OCI-LY7 (cell line): ENCODE data around the gene TMED5. TPM values are rescaled to one million over a fixed set of nuclear protein-coding genes. Genes with fewer than 3 reads are reported as not detected.

Experiments used
- BruUV-seq: library from RNA; stranded (reverse); fragments of 400-500 nt; replicated peaks from 2 replicates; lab custom pipeline; 2021; lab: Mats Ljungman, UMichigan
- CTCF ChIA-PET: fragments of 300-600 bp; sonication (Branson Sonifier 250); formaldehyde crosslinking; loops from one replicate; lab custom pipeline; 2022; ENCODE audit warnings: antibody characterized with exemption; ENCODE audit not compliant: unreplicated experiment; lab: Charles Lee
- POLR2A ChIA-PET: fragments of 300-600 bp; sonication (Branson Sonifier 250); formaldehyde crosslinking; loops from one replicate; lab custom pipeline; 2022; ENCODE audit warnings: antibody characterized with exemption; lab: Charles Lee
- DNase-seq: peaks from one replicate; pipeline ENCODE4 v3.0.0-alpha.2; 2015; ENCODE audit warnings: low spot score
- H2AFZ ChIP-seq: fragments of 200-600 bp; sonication (generic), shearing (Covaris generic); 2 replicates; pipeline ENCODE4 v1.6.1; 2014; ENCODE audit warnings: mild to moderate bottlenecking, antibody characterized with exemption, low read length, moderate library complexity
- H3K27ac ChIP-seq: fragments of 200-600 bp; sonication (generic); 2 replicates; pipeline ENCODE4 v1.5.1; 2014; ENCODE audit warnings: mixed run types, low read depth, mild to moderate bottlenecking, moderate library complexity, low read length, inconsistent platforms; ENCODE audit not compliant: poor library complexity, severe bottlenecking
- H3K36me3 ChIP-seq: fragments of 200-600 bp; sonication (generic); 2 replicates; pipeline ENCODE4 v1.6.1; 2014; ENCODE audit warnings: mild to moderate bottlenecking, antibody characterized with exemption, low read length, moderate library complexity, mixed read lengths; ENCODE audit not compliant: insufficient read depth
- H3K4me1 ChIP-seq: fragments of 200-600 bp; sonication (generic); 2 replicates; pipeline ENCODE4 v1.5.1; 2014; ENCODE audit warnings: mild to moderate bottlenecking, low read length; ENCODE audit not compliant: insufficient read depth, poor library complexity, severe bottlenecking
- H3K4me2 ChIP-seq: fragments of 200-600 bp; sonication (generic); 2 replicates; pipeline ENCODE4 v1.6.1; 2014; ENCODE audit warnings: mild to moderate bottlenecking, low read length
- H3K4me3 ChIP-seq: fragments of 200-600 bp; sonication (generic); 2 replicates; pipeline ENCODE4 v1.5.1; 2014; ENCODE audit warnings: mild to moderate bottlenecking, low read depth, low read length; ENCODE audit not compliant: poor library complexity, severe bottlenecking
- H3K79me2 ChIP-seq: fragments of 200-600 bp; sonication (generic); 2 replicates; pipeline ENCODE4 v1.6.1; 2016; ENCODE audit warnings: low read depth, mild to moderate bottlenecking, low read length, moderate library complexity, mixed read lengths; ENCODE audit not compliant: insufficient read depth
- H3K9me2 ChIP-seq: fragments of 200-600 bp; sonication (generic); 2 replicates; pipeline ENCODE4 v1.6.1; 2016; ENCODE audit warnings: mild to moderate bottlenecking, low read length, mixed read lengths; ENCODE audit not compliant: insufficient read depth
- H3K9me3 ChIP-seq: fragments of 200-600 bp; sonication (generic); 2 replicates; pipeline ENCODE4 v1.6.1; 2014; ENCODE audit warnings: mild to moderate bottlenecking, mixed run types, low read length, mixed read lengths
- H4K20me1 ChIP-seq: fragments of 200-600 bp; sonication (generic); 2 replicates; pipeline ENCODE4 v1.6.1; 2014; ENCODE audit warnings: mild to moderate bottlenecking, antibody characterized with exemption, low read length, moderate library complexity, mixed read lengths; ENCODE audit not compliant: insufficient read depth
- EZH2phosphoT487 ChIP-seq: fragments of 200-600 bp; sonication (generic); IDR thresholded peaks from 2 replicates; pipeline ENCODE4 v1.6.1; 2018; ENCODE audit warnings: low read depth, borderline replicate concordance, mild to moderate bottlenecking, mixed run types, antibody characterized with exemption, low read length, moderate library complexity, mixed read lengths
- intact Hi-C: fragments of 100-400 bp; cut with micrococcal nuclease; formaldehyde crosslinking; loops from one replicate; pipeline ENCODE4 v1.10.0; 2022; ENCODE audit not compliant: unreplicated experiment
- total RNA-seq, 2 experiments: library from RNA; depleted of rRNA in 1 of 2; stranded (reverse); fragments of >200 nt in 1 of 2; shearing (Covaris generic) in 1 of 2; gene quantifications; 2 replicates each; pipeline ENCODE4 v1.2.3, GENCODE V29; 2014 to 2022
- TF ChIP-seq, protein P1 (sequence below): fragments of 200-600 bp; sonication (generic); conservative IDR thresholded peaks from 2 replicates; pipeline ENCODE4 v1.5.1; 2014; ENCODE audit warnings: mild to moderate bottlenecking, antibody characterized with exemption, low read length, moderate library complexity, mixed read lengths

The TMED5 gene
- total RNA-seq, 2 experiments from 2014 or later = 40.3 to 49.1 TPM

DNA sequence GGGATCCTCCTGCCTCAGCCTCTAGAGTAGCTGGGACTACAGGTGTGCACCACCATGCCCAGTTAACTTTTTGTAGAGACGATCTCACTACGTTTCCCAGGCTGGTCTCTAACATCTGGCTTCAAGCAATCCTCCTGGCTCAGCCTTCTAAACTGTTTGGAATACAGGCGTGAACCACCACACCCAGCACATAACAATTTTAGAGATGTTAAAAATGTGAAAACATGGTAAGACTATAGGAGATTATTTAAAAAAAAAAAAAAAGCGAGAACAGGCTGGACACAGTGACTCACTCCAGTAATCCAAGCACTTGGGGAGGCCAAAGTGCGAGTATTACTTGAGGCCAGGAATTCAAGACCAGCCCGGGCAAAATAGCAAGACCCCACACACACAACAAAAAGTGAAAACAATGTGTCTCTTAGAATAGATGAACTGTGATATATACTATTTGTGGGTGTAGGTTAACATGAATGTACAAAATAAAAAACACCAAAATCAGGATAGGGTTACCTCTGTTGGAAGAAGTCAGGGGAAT is 19.9 kb upstream of the TMED5 start:
- DNase-seq = no peak
- Histone ChIP-seq H3K4me3 (no peak overlapping the region), H3K4me2 (no peak overlapping the region), H3K9me3 (no peaks in the 10 kb centered on the region), H2AFZ (no peak overlapping the region), H4K20me1 (no peaks in the 10 kb centered on the region), H3K27ac (no peak overlapping the region), H3K36me3 (peaks cover 96% of the 10 kb centered on the region), H3K79me2 (no peaks in the 10 kb centered on the region), H3K9me2 (no peaks in the 10 kb centered on the region), H3K4me1 (no peaks in the 10 kb centered on the region)
- no TSS peak for BruUV-seq
- no peak for TF ChIP-seq EZH2phosphoT487
- TF ChIP-seq, protein P1, sequence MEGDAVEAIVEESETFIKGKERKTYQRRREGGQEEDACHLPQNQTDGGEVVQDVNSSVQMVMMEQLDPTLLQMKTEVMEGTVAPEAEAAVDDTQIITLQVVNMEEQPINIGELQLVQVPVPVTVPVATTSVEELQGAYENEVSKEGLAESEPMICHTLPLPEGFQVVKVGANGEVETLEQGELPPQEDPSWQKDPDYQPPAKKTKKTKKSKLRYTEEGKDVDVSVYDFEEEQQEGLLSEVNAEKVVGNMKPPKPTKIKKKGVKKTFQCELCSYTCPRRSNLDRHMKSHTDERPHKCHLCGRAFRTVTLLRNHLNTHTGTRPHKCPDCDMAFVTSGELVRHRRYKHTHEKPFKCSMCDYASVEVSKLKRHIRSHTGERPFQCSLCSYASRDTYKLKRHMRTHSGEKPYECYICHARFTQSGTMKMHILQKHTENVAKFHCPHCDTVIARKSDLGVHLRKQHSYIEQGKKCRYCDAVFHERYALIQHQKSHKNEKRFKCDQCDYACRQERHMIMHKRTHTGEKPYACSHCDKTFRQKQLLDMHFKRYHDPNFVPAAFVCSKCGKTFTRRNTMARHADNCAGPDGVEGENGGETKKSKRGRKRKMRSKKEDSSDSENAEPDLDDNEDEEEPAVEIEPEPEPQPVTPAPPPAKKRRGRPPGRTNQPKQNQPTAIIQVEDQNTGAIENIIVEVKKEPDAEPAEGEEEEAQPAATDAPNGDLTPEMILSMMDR = no peak
- intact Hi-C loops = loop anchor here (5.0 kb wide), 1 partner anchor 42 kb away; no protein-coding TSS in a partner anchor
- POLR2A ChIA-PET = interaction anchor here (0.7 kb wide), 1 partner anchor 446 kb away, joined by 3 read pairs; no protein-coding TSS in a partner anchor
- CTCF ChIA-PET = no interaction called here

DNA sequence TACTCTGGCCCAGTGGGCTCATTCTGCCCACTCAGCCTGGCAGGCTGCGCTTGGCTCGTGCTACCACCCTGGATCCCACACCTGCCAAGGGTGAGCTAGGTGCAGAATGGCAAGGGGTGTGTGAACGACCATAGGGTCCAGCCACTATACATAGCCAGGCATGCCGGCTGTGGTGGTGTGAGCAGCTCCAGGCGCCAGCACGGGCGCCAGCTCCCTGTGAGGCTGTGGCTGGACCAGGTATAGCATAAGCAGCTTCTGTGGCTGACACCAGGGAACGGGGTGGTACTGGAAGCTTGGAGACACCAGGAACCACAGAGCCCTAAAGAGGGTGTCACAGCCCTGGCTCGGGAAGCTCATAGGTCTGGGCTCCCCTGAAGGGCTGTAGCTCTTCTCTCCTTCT is 18.9 kb upstream of the TMED5 start:
- Histone ChIP-seq H3K79me2 (no peaks in the 10 kb centered on the region), H2AFZ (no peak overlapping the region), H3K27ac (no peak overlapping the region), H3K4me2 (no peak overlapping the region), H3K4me1 (no peaks in the 10 kb centered on the region), H3K9me3 (no peaks in the 10 kb centered on the region), H3K4me3 (no peak overlapping the region), H3K9me2 (no peaks in the 10 kb centered on the region), H3K36me3 (peaks cover 98% of the 10 kb centered on the region), H4K20me1 (no peaks in the 10 kb centered on the region)
- POLR2A ChIA-PET = interaction anchor here (1.0 kb wide), 1 partner anchor 904 kb away, joined by 3 read pairs; no protein-coding TSS in a partner anchor
- DNase-seq = no peak
- BruUV-seq = no TSS peak
- intact Hi-C loops = no loop called here
- CTCF ChIA-PET = no interaction called here
- no peak for TF ChIP-seq EZH2phosphoT487
- TF ChIP-seq, protein P1 = no peak

DNA sequence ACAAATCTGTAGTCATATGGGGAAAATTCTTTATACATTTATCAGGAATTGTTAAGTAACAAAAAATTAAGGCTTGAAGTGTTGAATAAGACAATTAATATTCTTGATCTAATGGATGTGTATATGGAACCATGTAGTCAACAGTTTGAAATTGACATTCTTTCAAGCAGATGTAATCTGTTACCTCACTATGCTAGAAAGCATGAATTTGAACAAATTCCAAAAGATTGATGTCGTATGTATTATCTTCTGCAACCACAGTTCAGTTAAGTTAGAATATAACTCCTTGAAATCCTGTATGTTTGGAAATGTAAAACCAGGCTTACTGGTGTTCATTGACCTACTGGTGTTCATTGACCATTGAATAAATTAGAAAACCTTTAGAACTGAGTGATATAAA is 16.4 kb upstream of the TMED5 start:
- no peaks in the 10 kb centered on the region for H3K9me3 ChIP-seq
- ChIA-PET CTCF (no interaction called here), POLR2A (no interaction called here)
- no peaks in the 10 kb centered on the region for H3K9me2 ChIP-seq
- no peak overlapping the region for H3K4me2 ChIP-seq
- H4K20me1 ChIP-seq = no peaks in the 10 kb centered on the region
- BruUV-seq = no TSS peak
- H3K4me3 ChIP-seq = no peak overlapping the region
- H3K4me1 ChIP-seq = no peaks in the 10 kb centered on the region
- H3K79me2 ChIP-seq = peaks cover 17% of the 10 kb centered on the region; the same call in 1 of the 2 replicates
- no peak for TF ChIP-seq EZH2phosphoT487
- TF ChIP-seq, protein P1 = no peak
- no peak for DNase-seq
- peaks cover 98% of the 10 kb centered on the region for H3K36me3 ChIP-seq
- no peak overlapping the region for H3K27ac ChIP-seq
- intact Hi-C loops = no loop called here
- no peak overlapping the region for H2AFZ ChIP-seq
